ENCODE results near the gene RPL13A.
"Not testable (repeated sequence)": the region's sequence is repeated elsewhere in the genome, so short reads cannot be mapped to it uniquely, and the experiment has no call there.

The RPL13A gene

DNA sequence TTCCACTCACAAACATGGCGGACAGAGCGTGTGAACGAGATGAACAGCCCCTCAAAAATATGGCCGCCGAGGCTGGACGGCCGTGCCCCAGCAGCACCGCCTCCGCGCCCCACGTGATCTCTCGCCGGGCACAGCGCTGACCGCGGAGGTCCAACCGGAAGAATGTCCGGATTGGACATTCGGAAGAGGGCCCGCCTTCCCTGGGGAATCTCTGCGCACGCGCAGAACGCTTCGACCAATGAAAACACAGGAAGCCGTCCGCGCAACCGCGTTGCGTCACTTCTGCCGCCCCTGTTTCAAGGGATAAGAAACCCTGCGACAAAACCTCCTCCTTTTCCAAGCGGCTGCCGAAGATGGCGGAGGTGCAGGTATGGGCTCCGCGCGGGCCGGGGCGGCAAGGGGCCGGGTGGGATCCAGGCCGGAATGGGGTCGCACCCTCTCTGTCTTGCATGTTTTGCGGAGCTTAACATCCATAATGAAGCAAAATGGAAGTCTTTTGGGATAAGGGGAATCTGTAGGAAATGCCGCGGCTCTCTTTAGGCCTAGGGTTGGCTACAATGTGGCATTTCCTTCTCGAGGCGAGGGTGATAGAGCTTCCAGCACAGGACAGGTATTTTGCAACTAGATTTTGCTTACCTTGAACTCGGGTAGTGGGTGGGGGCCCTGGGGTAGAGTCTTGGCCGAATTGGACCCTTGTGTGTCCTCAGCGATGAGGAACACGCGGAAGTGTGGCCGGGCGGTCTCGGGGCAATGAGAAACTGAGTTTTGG, at the start of gene RPL13A:
RPL13A (plus strand) TSS at position 332 of the 769 bp plus-strand sequence; CDS start at position 354, 22 bp downstream.
- DNase-seq: peak; percentile 100

DNA sequence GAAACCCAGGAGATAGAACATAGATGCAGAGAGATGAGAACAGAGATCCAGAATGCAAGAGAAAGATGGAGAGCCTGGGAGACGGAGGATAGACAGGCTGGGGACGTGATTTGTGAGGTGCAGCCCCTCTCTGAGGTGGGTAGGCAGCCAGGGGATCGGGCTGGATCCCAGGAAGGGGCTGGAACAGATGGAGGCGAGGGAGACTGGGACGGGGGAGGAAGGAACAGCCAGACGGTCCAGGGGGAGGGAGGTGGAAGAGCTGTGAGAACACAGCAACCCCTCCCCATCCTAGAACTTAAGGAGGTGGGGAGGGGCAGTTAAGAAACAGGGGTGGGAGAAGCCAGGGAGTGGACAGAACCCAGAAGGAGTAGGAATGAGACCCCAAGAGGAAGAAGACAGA, 49.1 kb upstream of the RPL13A start:
- no peak for DNase-seq

DNA sequence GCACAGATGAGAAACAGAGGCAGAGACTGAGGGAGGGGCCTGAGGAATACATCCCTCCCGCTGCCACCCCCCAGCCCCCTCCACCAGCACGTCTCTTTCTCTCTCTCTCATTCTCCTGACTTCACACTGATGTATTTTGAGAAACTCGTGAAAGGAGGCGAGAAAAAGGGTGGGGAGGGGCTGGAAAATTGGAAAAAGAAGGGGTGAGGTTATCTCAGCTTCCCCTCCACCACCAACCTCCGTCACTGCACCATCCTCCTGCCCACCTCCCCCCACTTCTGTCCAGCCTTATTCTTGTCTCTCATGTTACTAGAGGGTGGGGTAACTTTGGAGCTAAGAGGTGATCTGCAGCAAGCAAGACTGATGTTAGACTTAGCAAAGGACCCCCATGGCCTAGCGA, 47.6 kb upstream of the RPL13A start:
- no peak for DNase-seq

DNA sequence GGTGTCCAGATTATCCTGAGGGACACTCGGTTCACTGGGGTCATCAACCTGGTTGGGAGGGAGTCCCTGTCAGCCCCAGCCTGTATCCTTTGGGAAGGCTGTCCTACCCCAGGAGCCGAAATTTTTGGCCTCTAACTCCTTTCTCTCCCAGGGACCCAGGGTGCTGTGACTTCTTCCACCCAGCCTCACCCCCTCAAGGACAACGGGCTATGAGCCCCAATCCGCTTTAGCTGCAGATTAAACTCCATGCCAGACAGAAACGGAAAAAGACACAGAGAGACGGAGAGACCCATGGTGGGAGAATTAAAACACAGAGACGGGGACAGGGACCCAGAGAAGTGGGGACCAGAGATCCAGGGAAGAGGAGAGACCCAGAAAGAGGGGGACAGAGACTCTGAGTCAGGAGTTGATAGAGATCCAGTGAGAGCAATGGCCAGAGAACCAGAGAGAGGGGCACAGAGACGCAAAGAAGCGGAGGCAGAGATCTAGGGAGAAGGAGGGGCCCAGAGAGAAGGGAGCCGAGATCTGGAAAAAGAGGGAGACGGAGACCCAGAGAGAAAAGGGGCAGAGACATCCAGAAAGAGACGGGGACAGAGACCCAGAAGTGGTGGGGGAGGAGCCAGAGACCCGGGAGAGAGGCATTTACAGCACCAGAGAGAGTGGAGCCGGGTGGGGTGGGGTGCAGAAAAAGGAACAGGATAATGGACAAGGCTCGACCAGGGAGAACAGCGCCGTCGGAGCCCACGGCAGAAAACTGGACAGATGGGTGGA, 46.8 kb upstream of the RPL13A start:
- DNase-seq: no peak

DNA sequence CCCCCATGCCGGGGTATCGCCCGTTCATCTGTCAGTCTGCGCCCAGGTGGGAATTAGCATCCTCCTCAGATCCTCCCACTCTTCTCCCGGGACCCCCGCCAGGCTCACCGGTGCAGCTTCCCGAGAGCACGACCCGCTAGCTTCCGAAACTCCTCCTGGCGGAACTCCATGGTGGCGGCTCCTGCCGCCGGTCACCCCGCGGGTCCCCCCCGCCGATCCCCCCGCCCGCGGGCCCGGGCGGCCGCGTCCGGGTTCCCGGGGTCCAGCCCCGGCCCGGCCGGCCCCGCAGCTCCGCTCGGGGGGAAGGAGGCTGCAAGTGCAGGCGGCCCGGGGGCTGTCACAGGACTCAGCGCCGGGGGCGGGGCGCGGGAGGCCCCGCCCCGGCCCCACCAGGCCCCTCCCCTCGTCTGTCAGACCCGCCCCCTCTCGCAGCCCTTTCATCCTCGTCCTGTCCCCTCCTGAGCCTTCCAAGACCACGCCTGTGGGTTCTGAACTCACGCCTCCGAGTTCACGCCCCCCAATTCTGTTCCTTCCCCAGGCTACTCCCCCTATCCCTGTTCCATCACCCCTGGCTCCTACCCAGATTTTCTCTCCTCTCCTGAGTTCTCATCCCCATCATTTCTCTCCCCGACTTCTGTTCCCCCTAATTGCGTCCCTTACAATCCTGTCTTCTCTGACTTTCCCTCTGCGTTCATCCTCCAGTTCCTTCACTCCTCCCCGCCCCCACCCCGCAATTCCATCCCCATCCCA, 46.0 kb upstream of the RPL13A start, which contains the start of gene SLC17A7:
SLC17A7 (minus strand) TSS at position 318 of the 750 bp plus-strand sequence; CDS start at position 170, 148 bp downstream.
- DNase-seq: peak; percentile 65

DNA sequence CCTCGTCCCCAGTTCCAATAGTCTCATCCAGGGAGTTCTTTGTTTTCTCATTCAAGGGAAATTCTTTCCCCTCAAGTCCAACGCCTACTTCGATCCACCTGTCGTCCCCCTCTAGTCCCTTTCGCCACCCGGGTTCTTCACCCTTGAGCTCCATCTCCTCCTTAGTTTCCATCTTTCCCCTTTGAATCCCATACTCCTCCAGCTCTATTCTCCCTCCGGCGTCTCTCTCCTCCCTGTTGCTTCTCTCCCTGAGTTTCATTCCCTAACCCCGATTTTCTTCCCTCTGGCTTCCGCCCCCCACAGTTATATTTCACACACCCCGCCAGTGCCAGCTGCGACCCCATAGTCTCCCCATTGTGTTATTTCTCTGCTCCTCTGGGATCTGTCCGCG, 45.5 kb upstream of the RPL13A start:
- no peak for DNase-seq

DNA sequence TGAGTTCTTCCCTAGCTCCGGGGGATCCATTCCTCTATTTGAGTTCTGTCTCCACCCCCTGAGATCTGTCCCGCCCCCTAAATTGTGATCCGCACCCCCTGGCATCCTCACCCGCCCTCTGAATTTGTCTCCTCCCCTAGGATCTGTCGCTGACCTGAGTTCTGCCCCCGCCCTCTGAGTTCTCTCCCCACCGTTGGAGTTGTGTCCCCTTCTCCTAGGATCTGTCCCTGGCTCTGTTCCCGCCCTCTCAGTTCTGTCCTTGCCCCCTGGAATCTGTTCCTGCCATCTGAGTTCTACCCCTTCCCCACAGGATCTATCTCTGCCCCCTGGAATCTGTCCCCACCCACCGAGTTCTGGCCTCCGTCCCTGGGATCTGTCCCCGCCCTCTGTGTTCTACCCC, 45.1 kb upstream of the RPL13A start:
- peak; percentile 55 for DNase-seq

DNA sequence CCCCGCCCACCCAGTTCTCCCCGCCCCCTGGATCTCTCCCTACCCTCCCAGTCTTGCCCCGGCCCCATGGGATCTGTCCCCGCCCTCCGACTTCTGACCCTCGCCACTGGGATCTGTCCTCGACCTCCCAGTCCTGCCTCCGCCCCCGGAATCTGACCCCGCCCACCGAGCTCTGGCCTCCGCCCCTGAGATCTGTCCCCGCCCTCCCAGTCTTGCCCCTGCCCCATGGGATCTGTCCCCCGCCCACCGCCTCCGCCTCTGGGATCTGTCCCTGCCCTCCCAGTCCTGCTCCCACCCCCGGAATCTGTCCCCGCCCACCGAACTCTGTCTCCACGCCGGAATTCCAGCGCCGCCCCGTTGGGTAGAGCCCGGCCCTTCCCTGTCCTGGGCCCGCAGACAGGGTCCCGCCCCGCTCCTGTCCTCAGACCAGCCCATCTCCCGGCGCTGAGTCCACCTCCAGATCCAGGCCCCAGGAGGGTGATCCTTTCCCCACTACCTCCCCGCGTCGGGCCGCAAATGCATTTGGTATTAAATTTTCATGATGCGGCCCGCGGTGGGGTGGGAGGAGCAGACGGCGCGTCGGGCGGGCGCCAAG, 44.5 kb upstream of the RPL13A start:
- peak; percentile 79 for DNase-seq

DNA sequence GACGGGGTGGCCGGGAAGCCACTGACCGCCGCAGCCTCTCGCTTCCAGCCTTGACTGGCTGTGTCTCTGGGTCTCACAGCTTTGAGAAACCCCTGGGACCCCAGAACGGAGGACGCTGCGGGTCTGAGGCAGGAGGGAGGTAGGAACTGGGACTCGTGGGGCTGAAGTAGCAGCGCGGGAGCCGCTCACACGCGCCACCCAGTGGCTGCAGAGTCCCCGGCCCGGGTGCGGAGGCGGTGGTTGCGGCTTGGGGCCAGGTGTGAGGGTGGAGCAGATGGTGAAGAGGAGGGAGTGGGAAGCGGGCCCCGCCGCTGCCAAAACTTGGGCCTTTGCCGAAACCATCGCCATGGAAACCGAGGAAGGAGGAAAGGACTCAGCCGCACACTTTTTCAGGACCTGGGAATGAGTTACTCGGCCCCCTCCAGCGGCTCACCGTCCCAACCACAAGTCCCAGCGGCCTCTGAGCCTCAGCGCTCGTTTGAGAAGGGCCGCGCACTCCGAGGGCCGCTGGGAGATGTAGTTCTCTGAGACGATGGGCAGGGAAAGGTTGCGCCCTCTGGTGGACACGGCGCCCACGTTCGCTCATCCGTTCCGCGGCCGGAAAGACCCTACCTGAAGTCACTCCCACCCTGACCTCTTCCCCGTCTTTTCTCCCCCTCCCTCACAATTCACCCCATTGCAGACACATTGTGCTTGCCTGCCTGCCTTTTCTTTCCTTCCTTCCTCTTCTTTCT, 43.9 kb upstream of the RPL13A start:
- DNase-seq: peak; percentile 95

DNA sequence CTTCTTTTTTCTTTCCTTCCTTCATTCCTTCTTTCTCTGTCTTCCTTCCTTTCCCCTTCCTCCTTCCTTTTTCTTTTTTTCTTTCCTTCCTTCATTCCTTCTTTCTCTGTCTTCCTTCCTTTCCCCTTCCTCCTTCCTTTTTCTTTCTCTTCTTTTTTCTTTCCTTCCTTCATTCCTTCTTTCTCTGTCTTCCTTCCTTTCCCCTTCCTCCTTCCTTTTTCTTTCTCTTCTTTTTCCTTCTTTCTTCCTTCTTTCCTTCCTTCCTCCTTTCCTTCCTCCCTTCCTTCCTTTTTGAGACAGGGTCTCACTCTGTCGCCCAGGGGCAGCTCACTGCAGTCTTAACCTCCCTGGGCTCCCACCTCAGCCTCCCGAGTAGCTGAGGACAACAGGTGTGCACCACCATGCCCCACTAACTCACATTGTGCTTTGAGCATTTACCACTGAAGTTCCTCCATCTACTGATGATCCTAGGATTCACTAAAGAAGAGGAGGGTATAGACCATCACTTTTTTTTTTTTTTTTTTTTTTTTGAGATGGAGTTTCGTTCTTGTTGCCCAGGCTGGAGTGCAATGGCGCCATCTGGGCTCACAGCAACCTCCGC, 43.2 kb upstream of the RPL13A start:
- DNase-seq: not testable (repeated sequence)

DNA sequence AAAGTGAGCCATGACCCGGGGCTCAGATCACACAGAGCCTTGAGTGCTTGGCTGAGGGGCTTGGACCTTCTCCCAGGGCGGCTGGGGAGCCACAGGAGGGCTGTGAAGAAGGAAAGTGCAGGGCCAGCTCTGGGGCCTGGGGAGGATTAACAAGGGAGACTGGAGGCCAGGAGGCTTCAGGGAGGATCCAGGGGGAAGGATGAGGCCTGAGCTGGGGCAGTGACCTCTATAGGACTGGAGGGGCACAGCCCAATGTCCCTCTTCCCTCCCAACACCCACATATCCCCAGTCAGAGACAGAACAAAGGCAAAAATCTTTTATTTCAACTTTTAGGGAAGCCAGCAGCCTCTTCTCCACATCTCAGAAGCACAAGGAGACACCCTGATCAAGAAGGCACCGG, 41.4 kb upstream of the RPL13A start:
- DNase-seq: no peak

DNA sequence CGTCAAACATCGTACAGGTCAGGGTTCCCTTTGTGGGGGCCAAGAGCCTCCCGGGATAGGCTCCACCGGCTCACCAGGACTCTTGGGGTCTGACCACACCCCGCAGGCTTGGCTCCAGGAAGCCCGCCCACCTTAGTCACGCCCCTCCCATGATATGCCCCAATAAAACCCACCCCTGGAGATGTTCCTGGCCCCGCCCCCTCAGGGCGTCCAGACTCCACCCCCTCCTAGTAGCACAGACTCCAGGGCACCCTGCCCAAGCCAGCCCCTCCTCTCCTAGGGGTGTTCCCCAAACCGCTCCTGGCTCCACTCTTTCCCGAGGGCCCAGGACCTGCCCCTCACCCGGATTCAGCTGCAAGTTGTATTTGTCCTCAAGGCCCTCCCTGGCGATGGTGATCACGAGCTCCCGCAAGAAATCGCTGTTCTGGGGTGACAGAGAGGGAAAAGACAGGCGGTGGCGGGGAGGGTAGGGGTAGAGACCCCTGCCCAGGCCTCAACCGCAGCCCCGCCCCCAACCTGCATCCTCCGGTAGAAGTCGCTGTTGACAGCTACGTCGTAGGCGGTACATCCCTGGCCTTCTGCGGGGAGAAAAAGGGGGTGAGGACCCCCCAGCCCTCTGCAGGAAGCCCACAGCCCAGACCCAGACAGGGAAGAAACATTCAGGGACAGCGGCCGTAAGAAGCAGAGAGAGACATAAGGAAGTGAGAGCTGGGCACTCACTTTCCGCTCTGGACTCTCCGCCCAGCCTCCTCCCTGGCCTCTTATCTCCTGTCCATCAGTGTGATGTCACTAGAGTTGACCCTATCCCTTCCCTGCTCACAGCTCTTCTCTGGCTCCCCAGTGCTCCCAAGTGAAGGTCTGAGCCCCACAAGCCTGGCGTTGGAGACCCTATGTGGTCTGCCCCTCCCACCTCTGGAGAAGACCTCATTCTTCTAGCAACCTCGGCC, 39.6 kb upstream of the RPL13A start:
- DNase-seq: peak; percentile 67

DNA sequence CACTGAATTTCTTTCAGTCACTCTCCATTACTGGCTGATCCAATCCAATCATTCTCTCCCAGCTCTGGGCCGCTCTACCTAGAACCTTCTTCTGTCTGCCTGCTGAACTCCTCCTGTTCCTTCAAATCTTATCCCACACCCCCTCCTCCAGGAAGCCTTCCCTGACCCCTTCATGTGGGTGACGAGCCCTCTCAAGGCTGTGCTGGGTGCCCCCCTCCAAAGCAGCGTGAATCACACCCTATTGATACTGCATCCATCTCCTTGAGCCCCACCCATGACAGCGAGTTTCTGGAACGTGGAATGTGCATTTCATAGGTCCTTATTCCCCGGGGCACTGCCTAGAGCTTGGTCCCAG, 39.0 kb upstream of the RPL13A start:
- no peak for DNase-seq

DNA sequence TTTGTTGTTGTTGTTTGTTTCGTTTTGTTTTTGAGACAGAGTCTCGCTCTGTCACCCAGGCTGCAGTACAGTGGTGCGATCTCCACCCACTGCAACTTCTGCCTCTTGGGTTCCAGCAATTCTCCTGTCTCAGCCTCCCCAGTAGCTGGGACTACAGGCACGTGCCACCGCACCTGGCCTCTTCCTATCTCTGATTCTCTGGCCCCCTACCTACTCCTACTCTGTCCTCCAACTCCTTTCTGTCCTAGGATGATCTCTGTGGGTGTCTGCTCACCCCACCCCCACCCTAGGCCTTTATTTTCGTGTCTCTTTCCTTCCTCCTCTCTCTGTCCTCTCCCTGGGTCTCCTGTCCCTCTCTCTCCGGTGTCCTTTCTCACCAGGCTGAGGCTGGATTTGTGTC, 37.0 kb upstream of the RPL13A start:
- DNase-seq: no peak

DNA sequence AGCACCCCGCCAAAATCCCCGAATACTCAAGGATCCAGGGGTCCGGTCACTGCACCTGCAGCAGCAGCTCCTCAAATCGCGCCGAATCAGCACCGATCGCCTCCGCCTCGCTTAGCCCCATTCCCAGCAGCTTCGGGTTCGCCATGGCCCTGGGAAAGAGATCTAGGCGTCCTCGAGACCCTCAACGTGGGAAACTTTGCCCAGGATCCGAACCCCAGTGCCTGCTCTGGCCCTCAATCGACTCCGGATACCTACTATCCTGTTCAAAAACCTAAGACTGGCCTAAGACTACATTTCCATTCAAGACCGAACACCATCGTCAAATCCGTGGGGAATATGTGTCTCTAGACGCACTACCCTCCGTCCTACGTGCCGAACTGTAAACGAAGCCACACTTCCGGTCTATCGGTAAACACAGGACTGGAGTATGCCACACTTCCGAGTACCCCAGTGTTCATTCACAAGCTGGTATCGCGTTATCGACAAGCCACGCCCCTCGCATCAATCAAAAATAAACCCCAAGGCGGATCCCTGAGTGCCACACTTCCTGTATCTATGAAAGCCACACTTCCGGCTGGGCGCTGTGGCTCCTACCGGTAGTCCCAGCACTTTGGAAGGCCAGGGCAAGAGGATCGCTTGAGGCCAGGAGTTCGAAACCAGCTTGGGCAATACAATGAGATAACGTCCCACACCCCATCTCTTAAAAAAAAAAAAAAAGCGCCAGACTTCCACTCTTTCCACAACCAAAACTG, 35.8 kb upstream of the RPL13A start, which contains the start of gene PIH1D1:
PIH1D1 (minus strand) TSS at position 385 of the 752 bp plus-strand sequence; CDS start at position 145, 240 bp downstream.
- peak; percentile 96 for DNase-seq

DNA sequence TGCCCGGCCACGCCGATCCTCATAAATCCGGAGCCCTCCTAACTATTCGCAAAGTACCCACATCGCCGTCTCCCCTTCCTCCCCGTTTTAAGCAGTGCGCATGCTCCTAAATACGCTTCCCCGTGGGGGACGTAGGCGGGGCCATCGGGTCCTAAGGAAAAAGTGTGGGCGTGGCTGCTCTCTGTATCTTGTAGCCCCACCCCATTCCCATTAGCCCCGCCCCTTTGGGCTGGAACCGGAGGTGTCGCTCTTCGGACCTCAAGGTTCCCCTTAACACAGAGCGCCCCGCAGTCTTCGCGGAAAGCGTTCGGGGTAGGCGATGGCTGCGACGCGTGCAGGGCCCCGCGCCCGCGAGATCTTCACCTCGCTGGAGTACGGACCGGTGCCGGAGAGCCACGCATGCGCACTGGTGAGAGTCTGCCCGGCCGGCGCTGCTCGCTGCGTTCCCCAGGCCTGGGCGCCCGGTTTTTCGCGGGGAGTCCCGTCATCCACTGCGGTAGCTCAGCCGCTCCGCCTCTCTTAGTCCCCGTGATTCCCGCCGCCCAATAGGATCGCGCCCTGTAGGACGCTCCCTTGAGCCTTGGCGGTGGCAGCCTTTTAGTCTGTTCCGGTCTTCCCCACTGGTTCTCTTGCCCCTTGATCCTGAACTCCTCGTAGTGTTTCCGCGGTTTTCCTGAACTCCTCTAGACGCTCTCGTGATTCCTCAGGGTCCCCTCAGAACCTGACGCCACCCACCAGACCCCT, 34.2 kb upstream of the RPL13A start, which contains the start of gene ALDH16A1:
ALDH16A1 (plus strand) TSS at position 213 of the 744 bp plus-strand sequence; CDS start at position 320, 107 bp downstream.
- DNase-seq: peak; percentile 99

DNA sequence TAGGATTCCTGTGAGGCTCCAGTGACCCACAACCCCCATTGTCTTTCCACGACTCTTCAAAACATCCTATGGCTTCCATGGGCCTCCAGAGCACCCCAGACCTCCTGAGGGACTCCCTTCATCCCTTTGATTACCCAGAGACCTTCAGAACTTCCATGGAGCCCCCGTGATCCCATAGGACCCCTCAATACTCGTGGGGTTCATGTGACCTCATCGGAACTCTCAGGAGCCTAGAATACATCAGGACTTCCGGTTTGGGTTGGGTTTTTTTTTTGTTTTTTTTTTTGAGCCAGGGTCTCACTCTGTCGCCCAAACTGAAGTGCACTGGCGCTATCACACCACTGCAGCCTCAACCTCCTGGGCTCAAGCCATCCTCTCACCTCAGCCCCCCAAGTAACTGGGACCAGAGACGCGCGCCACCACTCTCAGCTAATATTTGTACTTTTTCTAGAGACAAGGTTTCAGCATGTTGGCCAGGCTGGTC, 33.6 kb upstream of the RPL13A start:
- no peak for DNase-seq

DNA sequence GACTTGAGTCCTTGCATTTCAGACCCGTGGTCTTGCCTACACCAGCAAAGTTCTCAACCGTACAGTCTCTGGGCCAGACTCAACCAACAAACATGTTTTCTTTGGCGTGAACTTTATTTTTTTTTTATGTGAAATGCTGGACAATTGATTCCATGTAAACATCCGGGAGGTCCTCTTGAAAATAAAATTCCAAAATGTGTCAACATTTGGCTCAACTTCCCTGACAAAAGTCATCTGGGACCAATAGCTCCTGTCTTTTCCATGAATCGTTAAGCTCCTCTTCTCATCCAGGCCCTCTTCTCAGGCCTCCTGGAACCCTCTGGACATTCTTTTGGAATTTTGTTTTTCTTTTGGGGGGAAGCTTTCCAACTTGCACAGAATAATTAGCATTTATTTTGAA, 31.6 kb upstream of the RPL13A start:
- DNase-seq: no peak

DNA sequence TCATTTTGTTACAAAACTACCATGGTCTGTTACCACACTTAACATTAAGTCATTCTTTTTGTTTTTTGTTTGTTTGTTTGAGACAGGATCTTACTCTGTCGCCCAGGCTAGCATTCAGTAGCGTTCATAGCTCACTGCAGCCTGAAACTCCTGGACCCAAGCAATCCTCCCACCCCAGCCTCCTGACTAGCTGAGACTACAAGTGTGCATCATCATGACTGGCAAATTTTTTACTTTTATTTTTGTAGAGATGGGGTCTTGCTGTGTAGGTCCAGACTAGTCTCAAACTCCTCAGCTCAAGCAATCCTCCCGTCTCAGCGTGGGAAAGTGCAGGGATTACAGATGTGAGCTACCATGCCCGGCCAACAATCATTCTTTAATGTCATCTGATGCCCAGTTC, 31.1 kb upstream of the RPL13A start:
- DNase-seq: no peak
